ENCODE measurements around the gene SH3RF3. TPM values are rescaled to one million over a fixed set of nuclear protein-coding genes. Genes with fewer than 3 reads are reported as not detected.

SH3RF3 gene
- total RNA-seq, 1 donor = 0.54 TPM

Small RNAs within 50 kb of the gene (small RNA-seq; reads per million reads assigned to genes)
- not detected for gene MIR4265
- not detected for gene MIR4266
- gene RF00017 = not detected
- not detected for gene SNRPGP9

Other genes starting within 250 kb of the SH3RF3 start
- gene EDAR, start 140.0 kb upstream of the SH3RF3 start, total RNA-seq = under 0.01 TPM